DMS 273 (cell line): ENCODE measurements around the gene NHP2.
"Not testable (repeated sequence)": the region's sequence is repeated elsewhere in the genome, so short reads cannot be mapped to it uniquely, and the experiment has no call there.

Experiments
- DNase-seq: peaks from one replicate; lab custom pipeline; 2025; ENCODE audit not compliant: unreplicated experiment; lab: John Stamatoyannopoulos, UW

NHP2 gene

GRCh38 chr5:178131446-178131996 is 22.2 kb downstream of the NHP2 start:
- no peak for DNase-seq

GRCh38 chr5:178130576-178131445 is 22.9 kb downstream of the NHP2 start, which contains the start of gene RMND5B:
Gene RMND5B (plus strand): TSS chr5:178131014. CDS start chr5:178138120, 7,106 bp downstream.
- peak; percentile 94 for DNase-seq

DNA sequence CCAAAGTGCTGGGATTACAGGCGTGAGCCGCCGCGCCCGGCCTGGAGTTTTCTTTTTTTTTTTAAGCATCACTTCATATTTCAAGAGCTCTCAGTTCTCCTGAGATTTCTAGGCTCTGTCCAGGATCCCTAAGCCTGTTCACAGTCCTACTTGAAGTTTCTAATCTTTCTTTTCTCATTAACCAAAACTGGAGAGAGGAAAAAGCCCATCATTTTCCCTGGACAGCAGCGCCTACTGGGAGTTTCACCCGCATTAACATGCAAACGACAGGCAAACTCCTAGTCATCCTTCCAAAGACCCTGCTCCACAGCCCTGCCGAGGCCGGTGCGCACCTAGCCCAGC is 23.5 kb downstream of the NHP2 start:
- not testable (repeated sequence) for DNase-seq

GRCh38 chr5:178129296-178129695 is 24.4 kb downstream of the NHP2 start:
- no peak for DNase-seq

DNA sequence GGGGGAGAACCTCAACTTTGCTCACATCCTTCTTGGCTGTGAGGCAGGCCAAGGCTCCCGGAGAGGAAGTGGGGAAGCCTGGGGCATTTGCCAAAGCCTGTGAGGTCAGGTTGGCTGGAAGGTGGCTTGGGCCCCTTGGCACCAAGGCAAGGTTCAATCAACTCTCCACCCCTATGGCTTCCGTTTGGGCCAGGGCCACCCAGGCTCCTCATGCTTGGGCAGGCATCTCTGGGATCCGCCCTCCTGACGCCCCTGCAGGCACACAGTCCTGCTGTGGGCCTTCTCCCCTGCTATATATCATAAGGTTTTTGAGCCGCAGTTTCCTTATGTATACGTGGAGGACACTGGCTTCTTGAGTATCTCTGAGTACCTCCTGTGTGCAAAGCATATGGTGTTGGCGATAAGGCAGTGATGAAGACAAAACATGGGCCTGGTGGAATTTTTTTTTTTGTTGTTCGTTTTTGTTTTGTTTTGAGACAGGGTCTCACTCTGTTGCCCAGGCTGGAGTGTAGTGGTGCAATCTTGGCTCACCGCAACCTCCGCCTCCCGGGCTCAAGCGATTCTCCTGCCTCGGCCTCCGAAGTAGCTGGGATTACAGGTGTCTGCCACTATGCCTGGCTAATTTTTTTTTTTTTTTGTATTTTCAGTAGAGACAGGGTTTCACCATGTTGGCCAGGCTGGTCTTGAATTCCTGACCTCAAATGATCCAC is 26.2 kb downstream of the NHP2 start:
- not testable (repeated sequence) for DNase-seq

- no peak for DNase-seq
These were observed 27.1 kb downstream of the NHP2 start for GRCh38 chr5:178126556-178126955.

DNA sequence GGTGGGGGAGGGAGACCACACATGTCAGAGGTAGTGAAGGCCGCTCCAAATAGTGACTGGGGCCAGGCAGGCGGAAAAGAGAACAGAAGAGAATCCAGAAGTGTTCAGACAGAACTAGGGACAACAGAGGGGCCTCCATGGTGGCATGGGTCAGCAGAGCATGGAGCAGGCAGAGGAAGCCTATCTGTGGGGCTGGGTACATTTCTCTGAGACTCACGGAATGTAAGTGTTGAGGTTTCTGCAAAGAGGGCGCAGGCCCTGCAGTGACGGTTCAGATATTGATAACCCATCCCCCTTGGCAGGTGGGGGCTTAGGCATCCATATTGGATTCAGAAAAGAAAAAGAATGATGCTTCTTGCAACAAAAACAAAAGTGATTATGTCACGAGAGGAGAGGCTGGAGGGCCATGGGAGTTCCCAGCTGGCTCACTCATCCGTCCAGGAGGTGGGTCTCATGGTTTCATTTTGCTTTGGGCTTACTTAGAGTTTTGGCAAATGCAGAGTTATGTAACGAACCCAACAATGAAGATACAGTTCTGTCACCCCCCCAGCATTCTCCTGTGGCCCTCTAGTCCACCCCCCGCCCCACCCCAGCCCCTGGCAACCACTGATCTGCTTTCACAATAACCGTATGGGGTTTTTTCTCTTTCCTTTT is 28.3 kb downstream of the NHP2 start:
- DNase-seq, result no peak

DNA sequence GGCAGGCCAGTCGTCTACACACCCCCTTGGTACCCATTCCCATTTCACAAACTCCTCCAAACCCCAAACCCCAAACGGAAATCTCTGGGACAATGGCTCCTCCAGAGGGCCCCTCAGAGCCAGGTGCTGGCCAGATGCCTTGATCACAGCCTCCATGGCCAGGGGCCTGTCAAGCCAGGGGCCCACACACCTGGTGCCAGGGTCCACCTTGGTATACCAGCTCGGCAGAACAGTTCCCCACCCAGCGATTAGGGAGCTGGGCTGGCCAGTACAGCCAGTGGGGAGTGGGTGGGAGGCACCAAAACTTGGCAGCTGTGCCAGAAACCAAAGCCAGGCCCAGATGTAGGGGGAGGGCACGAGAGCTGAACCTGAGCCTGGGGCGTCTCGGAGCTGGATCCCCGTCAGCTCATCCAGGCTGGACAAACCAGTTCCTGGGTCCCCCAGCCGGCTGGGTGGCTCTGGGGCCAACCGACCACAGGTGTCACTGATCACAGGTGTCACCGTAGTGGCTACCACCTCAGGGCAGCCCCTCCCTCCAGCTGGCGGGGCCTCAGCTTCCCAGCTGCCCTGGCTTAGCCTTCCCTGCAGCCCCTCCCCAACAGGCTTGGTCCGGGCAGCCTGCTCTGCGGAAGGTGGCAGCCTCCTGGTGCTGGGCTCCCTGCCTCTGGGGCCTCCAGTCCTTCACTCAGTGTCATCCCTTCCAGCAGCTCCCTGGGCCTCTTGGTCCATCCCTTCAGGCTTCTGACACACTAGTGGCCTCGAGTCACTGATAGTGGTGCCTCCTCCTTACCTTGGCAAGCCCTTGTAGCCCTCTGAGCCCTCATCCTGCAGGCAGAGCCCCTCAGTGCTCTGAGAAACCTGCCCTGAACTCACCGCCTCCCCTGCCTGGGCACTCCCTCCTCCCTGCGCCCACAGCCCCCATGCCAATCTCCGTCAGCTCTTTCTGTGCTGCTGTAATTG is 29.4 kb downstream of the NHP2 start:
- DNase-seq, result peak; percentile 45

GRCh38 chr5:178123094-178123965 is 30.4 kb downstream of the NHP2 start:
- no peak for DNase-seq

- DNase-seq, result no peak
These were observed 31.3 kb downstream of the NHP2 start for GRCh38 chr5:178122346-178122745.

GRCh38 chr5:178121391-178122276 is 32.1 kb downstream of the NHP2 start:
- peak; percentile 46 for DNase-seq

DNA sequence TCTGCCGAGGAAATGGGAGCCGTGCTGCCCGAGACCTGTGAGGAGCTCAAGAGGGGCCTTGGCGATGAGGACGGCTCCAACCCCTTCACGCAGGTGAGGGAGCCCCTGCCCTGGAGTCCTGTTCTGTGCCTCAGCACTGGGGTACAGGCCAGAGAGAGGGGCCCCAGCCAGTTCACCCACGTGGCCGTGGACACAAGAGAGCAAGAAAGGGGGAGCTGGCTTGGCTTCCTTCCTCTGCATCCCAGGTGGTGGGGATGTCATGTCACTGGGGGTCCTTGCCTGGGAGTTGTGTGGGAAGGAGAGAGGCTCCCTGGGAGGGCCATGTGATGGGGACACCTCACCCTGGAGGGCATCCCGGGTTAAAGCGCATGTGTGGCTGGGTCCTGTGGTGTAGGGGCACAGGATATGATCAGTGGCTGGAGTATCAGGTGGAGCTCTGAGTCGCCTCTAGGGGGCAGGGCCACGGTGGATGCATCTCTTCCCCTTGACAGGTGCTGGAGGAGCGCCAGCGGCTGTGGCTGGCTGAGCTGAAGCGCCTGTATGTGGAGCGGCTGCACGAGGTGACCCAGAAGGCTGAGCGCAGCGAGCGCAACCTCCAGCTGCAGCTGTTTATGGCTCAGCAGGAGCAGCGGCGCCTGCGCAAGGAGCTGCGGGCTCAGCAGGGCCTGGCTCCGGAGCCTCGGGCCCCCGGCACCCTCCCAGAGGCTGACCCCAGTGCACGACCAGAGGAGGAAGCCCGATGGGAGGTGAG is 32.9 kb downstream of the NHP2 start:
- peak; percentile 98 for DNase-seq

- DNase-seq, result peak; percentile 48
These were observed 33.6 kb downstream of the NHP2 start for GRCh38 chr5:178119915-178120606.

DNA sequence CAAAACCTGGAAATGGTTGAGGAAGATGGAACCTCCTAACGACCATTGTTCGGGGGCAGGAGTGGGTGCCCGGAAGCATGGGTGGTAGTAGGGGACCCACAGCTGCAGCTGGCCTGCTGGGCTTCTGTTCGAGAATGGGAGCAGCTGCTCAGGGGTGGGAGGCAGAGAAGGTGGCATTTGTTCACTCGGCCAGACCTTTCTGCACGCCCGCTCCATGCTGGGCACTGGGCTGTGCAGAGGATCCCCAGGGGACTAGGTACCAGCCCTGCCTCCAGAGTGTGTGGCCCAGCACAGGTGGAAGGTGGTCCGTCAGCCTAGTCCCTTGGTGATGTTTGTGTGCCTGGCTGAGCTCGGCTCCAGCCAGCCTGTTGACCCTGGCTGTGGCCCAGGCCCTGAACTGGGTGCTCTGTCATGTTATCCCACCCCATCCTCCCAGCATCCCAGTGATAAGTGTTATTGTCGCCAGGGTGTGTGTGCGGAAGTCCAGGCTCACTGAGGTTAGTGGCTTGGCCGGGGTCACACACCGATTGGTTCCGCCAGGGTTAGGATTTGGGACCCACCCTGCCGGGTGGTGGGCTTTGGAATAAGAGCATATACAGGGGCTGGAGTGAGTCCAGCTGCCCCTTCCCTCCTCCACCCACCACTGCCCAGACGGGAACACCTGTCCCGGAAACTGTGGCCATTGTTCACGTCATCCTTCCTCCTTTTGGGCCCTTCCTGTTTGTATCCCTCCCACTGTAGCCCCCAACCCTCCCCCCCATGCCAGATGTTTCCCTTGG is 35.6 kb downstream of the NHP2 start:
- DNase-seq, result no peak

DNA sequence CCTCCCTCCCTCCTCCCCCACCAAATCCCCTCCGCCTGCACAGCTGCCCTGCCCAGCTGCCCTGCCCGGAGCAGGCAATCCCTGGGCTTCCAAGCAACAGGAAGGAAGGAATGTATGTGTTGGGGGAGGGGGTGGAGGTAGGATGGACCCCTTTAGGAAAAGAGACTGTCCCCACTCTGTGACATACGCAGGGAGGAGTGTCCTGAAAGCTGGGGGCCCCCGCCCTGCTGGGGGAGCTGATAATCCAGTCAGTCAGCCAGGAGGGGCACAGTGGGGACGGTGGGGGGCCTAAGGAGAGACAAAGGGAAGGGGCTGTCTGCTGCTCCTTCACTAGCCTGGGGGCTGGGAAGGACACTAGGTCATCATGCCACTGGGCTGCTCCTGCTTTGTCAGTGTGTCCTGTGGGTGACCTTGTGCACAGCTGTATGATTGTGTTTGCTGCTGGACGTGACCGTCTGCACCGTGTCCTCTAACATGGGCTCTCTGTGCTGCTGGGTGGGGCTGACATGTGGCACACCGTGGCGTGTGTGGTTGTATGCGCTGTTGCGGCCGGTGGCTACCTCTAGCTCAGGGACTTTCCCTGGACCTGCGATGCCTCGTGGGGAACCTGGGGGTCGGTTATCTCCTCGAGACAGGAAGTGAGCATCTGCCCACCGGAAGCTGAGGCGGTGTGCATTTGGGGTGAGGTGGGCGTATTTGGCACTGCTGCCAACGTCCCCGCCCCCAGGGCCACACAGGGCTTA is 37.4 kb downstream of the NHP2 start:
- DNase-seq, result peak; percentile 29

DNA sequence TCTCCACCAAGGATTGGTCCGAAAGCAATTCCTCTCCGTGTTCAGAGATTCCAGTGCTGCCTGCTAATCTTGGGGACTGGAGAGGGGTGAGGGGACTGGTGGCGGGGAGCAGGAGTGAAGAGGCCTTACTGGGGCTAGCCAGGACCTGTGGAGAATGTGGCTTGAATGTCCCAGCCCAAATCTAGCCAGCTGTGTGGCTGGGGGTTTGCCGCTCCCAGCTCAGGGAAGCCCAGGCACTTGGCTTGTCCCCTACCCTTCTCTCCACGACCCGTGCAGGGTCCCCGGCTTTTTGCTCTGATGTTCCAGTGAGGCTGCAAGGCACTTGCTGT is 37.9 kb downstream of the NHP2 start:
- DNase-seq, result no peak
